GM19438 (cell line): ENCODE measurements around the gene CDAN1.
A peak's percentile ranks its signal among the peaks of the same experiment; 100 is the strongest.
"Not testable (repeated sequence)": the region's sequence is repeated elsewhere in the genome, so short reads cannot be mapped to it uniquely, and the experiment has no call there.

Experiments used
- ATAC-seq: cut with Tn5 transposase; IDR thresholded peaks from one replicate; pipeline ENCODE4 v1.9.1; 2021; ENCODE audit warnings: low read depth; ENCODE audit not compliant: unreplicated experiment

The CDAN1 gene

DNA sequence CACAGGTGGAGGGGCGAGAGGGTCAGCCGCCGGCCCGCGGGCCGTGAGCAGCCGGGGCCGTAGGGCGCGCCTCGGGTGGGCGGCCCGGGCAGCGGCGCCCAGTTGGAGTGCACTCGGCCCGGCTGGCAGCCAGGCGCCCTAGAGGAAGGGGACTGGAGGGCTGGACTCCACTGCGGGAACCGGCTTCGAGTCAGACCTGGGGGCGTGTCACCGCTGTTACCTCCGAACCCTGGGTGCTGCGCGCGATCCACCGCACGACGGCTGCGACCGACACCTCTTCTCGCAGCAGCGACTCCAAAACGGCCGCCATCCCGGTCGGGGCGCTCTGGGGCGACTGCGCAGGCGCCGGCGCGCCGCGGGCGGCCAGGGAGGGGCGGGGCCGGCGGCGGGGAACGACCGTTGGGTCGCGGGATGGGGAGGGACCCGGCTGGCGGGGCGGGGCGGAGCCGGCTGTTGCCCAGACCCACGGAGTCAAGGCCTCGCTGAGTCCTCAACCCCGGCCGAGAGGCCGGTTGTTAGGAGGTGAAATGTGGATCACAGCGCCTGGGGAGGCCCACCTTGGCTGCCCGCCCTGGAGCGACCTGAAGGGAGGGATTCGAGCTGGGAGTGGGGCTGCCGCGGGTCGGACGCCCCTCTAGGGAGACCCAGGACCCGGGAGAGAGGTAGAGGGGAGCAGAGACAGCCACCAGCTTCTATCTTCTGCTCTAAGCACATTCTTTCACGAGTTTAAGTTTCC, at the start of gene CDAN1:
Gene CDAN1, minus strand, starts transcription at position 336 of the 736 bp plus-strand sequence. Its CDS starts 26 bp downstream, at position 310.
- ATAC-seq = peak; percentile 92

- ATAC-seq = no peak
Measured at GRCh38 chr15:42785569-42785968, 48.6 kb upstream of the CDAN1 start.

DNA sequence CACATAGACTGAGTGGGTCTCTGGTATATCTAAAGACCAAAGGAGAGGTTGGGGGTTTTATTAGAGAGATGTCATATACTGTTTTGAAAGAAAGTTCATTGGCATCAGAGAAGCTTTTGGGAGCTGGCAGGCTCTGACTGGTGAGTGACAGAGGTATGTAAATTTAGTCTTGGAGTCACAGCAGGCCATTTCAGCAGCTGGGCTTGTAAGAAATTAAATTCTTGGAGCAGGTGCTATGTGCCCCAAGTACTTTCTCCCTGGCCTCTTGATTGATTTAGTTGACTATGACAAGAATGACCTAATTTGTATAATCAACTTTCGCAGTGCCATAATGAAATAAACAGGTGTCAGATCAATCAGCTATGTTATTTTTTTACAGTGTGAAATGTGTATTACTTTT, 47.8 kb upstream of the CDAN1 start:
- ATAC-seq = no peak

DNA sequence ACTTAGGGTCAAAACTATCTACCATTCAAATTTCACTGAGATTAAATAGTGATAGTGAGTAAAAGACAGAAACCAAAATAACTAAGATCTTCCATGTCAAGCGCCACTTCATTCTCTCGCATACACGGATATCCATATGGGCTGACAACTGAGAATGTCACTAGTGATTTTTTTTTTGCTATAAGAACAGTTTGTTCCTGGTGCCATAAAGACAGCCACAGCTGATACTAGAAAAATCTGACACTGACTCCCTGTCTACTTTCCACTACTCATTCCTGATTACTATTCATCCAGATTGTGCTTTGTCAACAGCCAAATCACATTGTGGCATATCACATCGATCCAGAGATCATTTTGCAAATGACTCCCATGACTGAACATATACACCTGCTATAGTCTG, 45.8 kb upstream of the CDAN1 start:
- ATAC-seq = no peak

DNA sequence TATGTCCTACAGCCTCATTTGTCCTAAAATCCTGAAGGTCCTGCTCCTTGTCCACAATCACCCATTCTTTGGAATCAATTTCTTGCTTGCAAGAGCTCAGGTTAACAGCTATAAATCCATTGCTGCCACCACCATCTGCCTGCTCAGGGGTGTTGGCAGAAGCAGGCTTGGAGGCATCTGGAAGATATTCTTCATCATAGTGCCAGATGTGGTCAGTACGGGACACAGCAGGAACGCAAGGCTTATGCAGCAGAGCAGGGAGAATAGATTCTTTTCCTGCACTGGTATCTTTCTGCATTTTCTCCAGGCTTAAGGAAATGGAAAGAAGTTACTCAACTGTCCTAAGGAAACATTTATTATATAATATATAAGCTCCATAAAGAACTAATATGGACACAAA, 38.5 kb upstream of the CDAN1 start:
- no peak for ATAC-seq

DNA sequence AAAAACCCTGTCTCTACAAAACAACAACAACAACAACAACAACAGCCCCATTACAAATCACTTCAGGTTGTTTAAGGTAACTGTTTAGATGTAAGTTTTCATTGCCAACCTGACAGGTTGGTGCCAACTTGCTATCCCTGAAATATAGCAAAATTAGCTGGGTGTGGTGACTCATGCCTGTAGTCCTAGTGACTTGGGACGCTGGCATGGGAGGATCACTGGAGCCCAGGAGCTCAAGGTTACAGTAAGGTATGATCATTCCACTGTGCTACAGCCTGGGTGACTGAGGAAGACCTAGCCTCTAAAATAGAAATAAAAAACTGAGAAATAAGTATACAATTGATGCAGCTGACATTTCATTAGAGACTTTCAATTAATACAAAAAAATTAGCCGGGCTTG, 36.0 kb upstream of the CDAN1 start:
- ATAC-seq = no peak

DNA sequence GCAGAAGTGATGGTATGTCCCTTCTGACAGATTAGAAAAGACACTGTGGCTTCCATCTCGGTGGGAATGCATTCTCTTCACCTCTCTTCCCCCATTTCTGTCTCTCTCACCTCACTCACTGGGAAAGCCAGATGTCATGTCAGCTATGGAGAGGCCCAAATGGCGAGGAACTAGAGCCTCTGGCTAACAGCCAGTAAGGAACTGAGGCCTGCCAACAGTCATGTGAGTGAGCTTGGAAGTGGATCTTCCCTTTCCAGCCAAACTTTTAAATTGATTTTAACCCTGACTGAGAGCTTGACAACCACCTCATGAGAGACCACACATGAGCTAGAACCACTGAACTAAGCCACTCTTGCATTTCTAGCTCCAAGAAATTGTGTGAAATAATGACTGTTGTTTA, 35.2 kb upstream of the CDAN1 start:
- no peak for ATAC-seq

DNA sequence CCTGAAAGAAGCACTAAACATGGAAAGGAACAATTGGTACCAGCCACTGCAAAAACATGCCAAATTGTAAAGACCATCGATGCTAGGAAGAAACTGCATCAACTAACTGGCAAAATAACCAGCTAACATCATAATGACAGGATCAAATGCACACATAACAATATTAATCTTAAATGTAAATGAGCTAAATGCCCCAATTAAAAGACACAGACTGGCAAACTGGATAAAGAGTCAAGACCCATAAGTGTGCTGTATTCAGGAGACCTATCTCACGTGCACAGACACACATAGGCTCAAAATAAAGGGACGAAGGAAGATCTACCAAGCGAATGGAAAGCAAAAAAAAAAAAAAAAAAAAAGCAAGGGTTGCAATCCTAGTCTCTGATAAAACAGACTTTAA, 29.2 kb upstream of the CDAN1 start:
- ATAC-seq = not testable (repeated sequence)

DNA sequence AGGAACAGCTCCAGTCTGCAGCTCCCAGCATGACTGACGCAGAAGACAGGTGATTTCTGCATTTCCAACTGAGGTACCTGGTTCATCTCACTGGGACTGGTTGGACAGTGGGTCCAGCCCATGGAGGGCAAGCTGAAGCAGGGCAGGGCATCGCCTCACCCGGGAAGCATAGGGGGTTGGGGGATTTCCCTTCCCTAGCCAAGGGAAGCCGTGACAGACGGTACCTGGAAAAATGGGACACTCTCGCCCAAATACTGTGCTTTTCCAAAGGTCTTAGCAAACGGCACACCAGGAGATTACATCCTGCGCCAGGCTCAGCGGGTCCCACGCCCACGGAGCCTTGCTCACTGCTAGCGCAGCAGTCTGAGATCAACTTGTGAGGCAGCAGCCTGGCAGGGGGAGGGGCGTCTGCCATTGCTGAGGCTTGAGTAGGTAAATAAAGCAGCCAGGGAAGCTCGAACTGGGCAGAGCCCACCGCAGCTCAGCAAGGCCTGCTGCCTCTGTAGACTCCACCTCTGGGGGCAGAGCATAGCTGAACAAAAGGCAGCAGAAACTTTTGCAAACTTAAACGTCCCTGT, 27.3 kb upstream of the CDAN1 start:
- not testable (repeated sequence) for ATAC-seq

GRCh38 chr15:42761813-42762212, 24.9 kb upstream of the CDAN1 start:
- not testable (repeated sequence) for ATAC-seq

- ATAC-seq = no peak
Measured at GRCh38 chr15:42760759-42761158, 23.8 kb upstream of the CDAN1 start.

GRCh38 chr15:42759093-42759492, 22.2 kb upstream of the CDAN1 start:
- ATAC-seq = no peak

DNA sequence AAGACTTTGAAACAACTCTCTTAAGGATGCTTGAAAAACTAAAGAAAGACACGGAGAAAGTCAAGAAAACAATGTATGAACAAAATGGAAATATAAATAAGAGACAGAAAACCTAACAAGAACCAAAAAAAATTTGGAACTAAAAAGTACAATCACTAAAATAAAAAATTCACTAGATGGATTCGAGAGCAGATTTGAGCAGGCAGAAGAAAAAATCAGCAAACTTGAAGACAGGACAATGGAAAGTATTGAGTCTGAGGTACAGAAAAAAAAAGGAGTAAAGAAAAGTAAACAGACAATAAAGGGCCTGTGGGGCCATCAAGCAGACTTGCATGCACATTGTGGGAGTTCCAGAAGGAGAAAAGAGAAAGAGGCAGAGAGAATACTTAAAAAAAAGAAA, 13.4 kb upstream of the CDAN1 start:
- no peak for ATAC-seq

GRCh38 chr15:42749266-42749665, 12.3 kb upstream of the CDAN1 start:
- no peak for ATAC-seq

DNA sequence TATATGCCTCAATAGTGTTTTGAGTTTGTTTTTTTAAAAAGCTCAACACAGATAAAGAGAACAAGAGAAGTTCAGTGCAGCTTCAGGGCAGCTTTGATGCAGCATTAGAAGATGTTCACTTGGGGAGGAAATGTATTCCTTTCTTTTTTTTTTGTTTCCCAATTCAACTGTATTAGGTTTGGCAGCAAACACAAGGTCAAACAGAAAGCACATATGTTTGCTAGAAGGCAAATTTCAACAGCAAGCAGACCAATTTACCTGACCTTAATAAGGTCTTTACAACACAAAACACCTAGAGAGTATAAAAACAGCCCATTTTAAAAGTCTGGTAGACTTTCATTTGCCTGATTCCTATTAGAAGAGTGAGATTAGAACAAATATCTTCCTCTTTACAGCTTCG, 7.3 kb upstream of the CDAN1 start:
- ATAC-seq = no peak

GRCh38 chr15:42742149-42742548, 5.2 kb upstream of the CDAN1 start:
- no peak for ATAC-seq

DNA sequence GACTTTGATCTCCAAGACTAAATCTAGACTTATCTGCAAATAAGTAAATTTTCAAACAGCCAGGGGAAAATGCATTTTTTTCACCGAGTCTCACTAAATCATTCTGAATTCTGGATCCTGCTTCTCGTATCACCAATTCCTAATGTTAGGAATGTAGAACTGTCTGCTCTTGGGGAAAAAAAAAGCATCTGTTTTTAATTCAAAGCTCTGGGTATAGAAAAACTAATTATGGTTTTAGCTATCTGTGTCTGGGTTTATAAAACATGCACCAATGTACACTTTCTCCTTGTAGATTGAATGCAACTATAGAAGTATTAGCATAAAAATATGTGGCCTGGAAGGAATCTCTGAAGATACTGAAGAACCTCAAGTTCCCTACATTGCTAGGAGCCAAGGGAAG, 4.8 kb upstream of the CDAN1 start:
- no peak for ATAC-seq

DNA sequence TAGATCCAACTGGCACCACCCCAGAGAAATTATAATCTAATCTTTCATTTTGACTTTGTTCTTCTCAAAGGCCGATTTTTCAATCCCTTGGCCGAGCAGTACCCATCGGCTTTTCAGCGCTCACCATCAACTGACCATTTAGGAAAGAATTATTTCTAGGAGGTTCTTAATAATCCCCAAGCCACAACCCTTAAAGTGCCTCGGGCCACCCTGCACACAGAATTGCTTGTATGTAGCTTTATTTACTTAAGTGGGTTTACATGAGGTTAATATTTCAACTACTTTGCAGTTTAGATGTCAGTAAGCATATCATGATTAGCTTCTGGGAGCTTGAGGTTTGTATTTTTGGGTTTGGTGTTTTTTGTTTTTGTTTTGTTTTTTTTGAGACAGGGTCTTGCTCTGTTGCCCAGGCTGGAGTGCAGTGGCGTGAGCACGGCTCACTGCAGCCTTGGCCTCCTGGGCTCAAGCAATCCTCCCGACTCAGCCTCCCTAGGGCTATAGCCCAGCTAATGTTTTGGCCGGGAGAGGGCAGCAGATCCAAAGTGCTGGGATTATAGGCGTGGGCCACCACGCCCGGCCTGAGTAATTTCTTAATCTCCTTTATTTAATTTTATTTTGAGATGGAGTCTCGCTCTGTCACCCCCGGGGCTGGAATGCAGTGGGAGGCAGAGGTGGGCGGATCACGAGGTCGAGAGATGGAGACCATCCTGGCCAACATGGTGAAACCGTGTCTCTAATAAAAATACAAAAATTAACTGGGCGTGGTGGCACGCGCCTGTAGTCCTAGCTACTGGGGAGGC, 801 bp upstream of the CDAN1 start:
- no peak for ATAC-seq

GRCh38 chr15:42736178-42736792, 643 bp downstream of the CDAN1 start:
- peak; percentile 33 for ATAC-seq

GRCh38 chr15:42735382-42736165, 1.4 kb downstream of the CDAN1 start:
- no peak for ATAC-seq
